Caco-2 (cell line): ENCODE measurements around the gene MORC3. TPM values are rescaled to one million over a fixed set of nuclear protein-coding genes. Genes with fewer than 3 reads are reported as not detected.
"Not testable (repeated sequence)": the region's sequence is repeated elsewhere in the genome, so short reads cannot be mapped to it uniquely, and the experiment has no call there.

Experiments
- BruUV-seq: library from RNA; stranded (reverse); fragments of 400-500 nt; replicated peaks from 2 replicates; lab custom pipeline; 2021; lab: Mats Ljungman, UMichigan
- CTCF ChIA-PET: fragments of 300-600 bp; sonication (Branson Sonifier 250); formaldehyde crosslinking; loops from one replicate; lab custom pipeline; 2022; ENCODE audit warnings: antibody characterized with exemption; lab: Charles Lee
- POLR2A ChIA-PET: fragments of 300-600 bp; sonication (Branson Sonifier 250); formaldehyde crosslinking; loops from one replicate; lab custom pipeline; 2022; ENCODE audit warnings: antibody characterized with exemption; lab: Charles Lee
- DNase-seq, 2 experiments: peaks; one replicate each; pipeline versions ENCODE4 v3.0.0 to v3.0.0-alpha.2; 2020 to 2022
- H3K27me3 ChIP-seq: replicated peaks from 2 replicates; pipeline ENCODE4 v1.6.0; 2011; ENCODE audit warnings: low read length; ENCODE audit not compliant: control insufficient read depth, insufficient read depth
- H3K36me3 ChIP-seq: 2 replicates; pipeline ENCODE4 v1.5.1; 2011; ENCODE audit warnings: low read length; ENCODE audit not compliant: control insufficient read depth, insufficient read depth
- H3K4me1 ChIP-seq: fragments of 250-450 bp; sonication (Bioruptor Pico); 2 replicates; pipeline ENCODE4 v1.5.1; 2020; ENCODE audit warnings: mild to moderate bottlenecking
- H3K4me3 ChIP-seq: 2 replicates; pipeline ENCODE4 v1.5.1; 2011; ENCODE audit warnings: low read depth, mild to moderate bottlenecking, control low read depth, low read length
- H3K9me3 ChIP-seq: fragments of 250-450 bp; sonication (Bioruptor Pico); 2 replicates; pipeline ENCODE4 v1.5.1; 2020; ENCODE audit warnings: mild to moderate bottlenecking, moderate library complexity
- H3K27ac Mint-ChIP-seq: one replicate; pipeline ENCODE4 v1.8.0; 2022; ENCODE audit warnings: mixed read lengths; ENCODE audit not compliant: unreplicated experiment
- H3K27me3 Mint-ChIP-seq: one replicate; pipeline ENCODE4 v1.8.0; 2022; ENCODE audit warnings: mixed read lengths; ENCODE audit not compliant: insufficient read depth, unreplicated experiment
- H3K36me3 Mint-ChIP-seq: one replicate; pipeline ENCODE4 v1.8.0; 2022; ENCODE audit warnings: mild to moderate bottlenecking, mixed read lengths; ENCODE audit not compliant: insufficient read depth, unreplicated experiment
- H3K4me1 Mint-ChIP-seq: one replicate; pipeline ENCODE4 v1.8.0; 2022; ENCODE audit warnings: low read depth, mixed read lengths; ENCODE audit not compliant: unreplicated experiment
- H3K4me3 Mint-ChIP-seq: one replicate; pipeline ENCODE4 v1.8.0; 2022; ENCODE audit warnings: mild to moderate bottlenecking, moderate library complexity, mixed read lengths; ENCODE audit not compliant: unreplicated experiment
- H3K9me3 Mint-ChIP-seq: one replicate; pipeline ENCODE4 v1.8.0; 2022; ENCODE audit warnings: mixed read lengths; ENCODE audit not compliant: unreplicated experiment
- intact Hi-C: fragments of 100-400 bp; cut with micrococcal nuclease; formaldehyde crosslinking; loops from one replicate; pipeline ENCODE4 v1.10.0; 2022; ENCODE audit not compliant: unreplicated experiment
- total RNA-seq: library from RNA; stranded (reverse); gene quantifications from 2 replicates; pipeline ENCODE4 v1.2.3, GENCODE V29; 2022
- TF ChIP-seq, protein P1 (sequence below), 2 experiments: fragments of 200-600 bp in 1 of 2; IDR thresholded peaks; 1 replicate in 1 of 2; 2 replicates in 1 of 2; pipeline versions ENCODE4 v1.5.1 to v1.8.0; 2011 to 2022; ENCODE audit warnings: antibody characterized with exemption in 1 of 2, control low read depth in 1 of 2, inconsistent platforms in 1 of 2, low read depth in 1 of 2, low read length in 1 of 2, mild to moderate bottlenecking in 1 of 2, moderate library complexity in 1 of 2; ENCODE audit not compliant: insufficient read depth in 1 of 2, severe bottlenecking in 1 of 2, unreplicated experiment in 1 of 2

The MORC3 gene
- total RNA-seq, 1 experiment from 2014 or later: 23.3 TPM

DNA sequence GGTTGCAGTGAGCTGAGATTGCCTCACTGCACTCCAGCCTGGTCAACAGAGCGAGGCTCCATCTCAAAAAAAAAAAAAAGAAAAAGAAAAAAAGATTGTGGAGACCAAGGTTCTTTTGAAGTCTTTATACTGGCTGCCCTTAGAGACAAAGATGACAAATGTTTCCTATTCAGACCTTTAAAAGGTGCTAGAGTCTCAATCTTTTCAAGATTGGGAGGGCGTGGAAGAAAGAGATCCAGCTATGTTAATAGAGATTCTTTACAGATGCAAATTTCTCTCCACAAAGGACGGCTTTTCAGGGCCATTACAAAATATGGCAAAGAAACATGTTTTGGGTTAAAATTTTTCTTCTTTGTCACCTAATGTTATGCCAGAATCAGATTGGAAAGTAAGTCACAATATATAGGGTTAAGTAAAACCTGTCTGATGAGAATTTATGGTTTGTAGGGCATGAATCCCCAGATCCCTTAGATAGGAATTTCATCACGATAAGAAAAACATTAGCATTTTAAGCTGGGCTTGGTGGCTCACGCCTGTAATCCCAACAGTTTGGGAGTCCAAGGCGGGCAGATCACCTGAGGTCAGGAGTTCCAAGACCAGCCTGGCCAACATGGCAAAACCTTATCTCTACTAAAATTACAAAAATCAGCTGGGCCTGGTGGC is 13.0 kb upstream of the MORC3 start:
- no peaks in the 10 kb centered on the region for H3K27me3 Mint-ChIP-seq
- H3K27ac Mint-ChIP-seq: no peak overlapping the region
- Histone ChIP-seq H3K27me3 (no peaks in the 10 kb centered on the region), H3K36me3 (no peaks in the 10 kb centered on the region), H3K4me3 (no peak overlapping the region), H3K4me1 (peaks cover 3% of the 10 kb centered on the region; the same call in 1 of the 2 replicates), H3K9me3 (peaks cover 18% of the 10 kb centered on the region)
- intact Hi-C loops: no loop called here
- H3K9me3 Mint-ChIP-seq: no peaks in the 10 kb centered on the region
- H3K4me1 Mint-ChIP-seq: peaks cover 2% of the 10 kb centered on the region
- BruUV-seq: no TSS peak
- no peaks in the 10 kb centered on the region for H3K36me3 Mint-ChIP-seq
- ChIA-PET POLR2A (no interaction called here), CTCF (no interaction called here)
- DNase-seq: no peak
- H3K4me3 Mint-ChIP-seq: no peak overlapping the region
- TF ChIP-seq, protein P1, sequence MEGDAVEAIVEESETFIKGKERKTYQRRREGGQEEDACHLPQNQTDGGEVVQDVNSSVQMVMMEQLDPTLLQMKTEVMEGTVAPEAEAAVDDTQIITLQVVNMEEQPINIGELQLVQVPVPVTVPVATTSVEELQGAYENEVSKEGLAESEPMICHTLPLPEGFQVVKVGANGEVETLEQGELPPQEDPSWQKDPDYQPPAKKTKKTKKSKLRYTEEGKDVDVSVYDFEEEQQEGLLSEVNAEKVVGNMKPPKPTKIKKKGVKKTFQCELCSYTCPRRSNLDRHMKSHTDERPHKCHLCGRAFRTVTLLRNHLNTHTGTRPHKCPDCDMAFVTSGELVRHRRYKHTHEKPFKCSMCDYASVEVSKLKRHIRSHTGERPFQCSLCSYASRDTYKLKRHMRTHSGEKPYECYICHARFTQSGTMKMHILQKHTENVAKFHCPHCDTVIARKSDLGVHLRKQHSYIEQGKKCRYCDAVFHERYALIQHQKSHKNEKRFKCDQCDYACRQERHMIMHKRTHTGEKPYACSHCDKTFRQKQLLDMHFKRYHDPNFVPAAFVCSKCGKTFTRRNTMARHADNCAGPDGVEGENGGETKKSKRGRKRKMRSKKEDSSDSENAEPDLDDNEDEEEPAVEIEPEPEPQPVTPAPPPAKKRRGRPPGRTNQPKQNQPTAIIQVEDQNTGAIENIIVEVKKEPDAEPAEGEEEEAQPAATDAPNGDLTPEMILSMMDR (IDR thresholded peaks at IDR 0.05; ENCODE audit: insufficient read depth in 1 of 2, low read depth in 1 of 2, low read length in 1 of 2, severe bottlenecking in 1 of 2, unreplicated experiment in 1 of 2): no peak

DNA sequence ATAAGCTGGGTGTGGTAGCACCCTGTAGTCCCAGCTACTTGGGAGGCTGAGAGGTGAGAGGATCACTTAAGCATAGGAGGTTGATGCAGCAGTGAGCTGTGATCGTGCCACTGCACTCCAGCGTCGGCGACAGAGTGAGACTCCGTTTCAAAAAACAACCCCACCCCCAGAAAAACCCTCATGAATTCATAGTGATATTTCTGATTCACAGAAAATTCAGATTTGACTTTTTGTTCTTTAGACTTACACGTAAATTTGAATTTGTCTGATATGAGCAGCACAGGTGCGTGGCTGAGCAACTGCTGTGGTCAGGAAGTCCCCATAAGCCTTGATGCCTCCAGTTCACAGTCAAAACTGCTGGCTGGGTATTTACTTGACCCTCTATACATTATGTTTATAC is 10.0 kb upstream of the MORC3 start:
- H3K9me3 Mint-ChIP-seq: peaks cover 3% of the 10 kb centered on the region
- no peaks in the 10 kb centered on the region for H3K36me3 Mint-ChIP-seq
- H3K4me1 Mint-ChIP-seq: no peaks in the 10 kb centered on the region
- POLR2A ChIA-PET: no interaction called here
- TF ChIP-seq, protein P1 (IDR thresholded peaks at IDR 0.05; ENCODE audit: insufficient read depth in 1 of 2, low read depth in 1 of 2, low read length in 1 of 2, severe bottlenecking in 1 of 2, unreplicated experiment in 1 of 2): no peak
- DNase-seq: no peak
- H3K27ac Mint-ChIP-seq: no peak overlapping the region
- H3K4me3 Mint-ChIP-seq: no peak overlapping the region
- H3K27me3 Mint-ChIP-seq: no peaks in the 10 kb centered on the region
- intact Hi-C loops: no loop called here
- CTCF ChIA-PET: no interaction called here
- peaks cover 18% of the 10 kb centered on the region for H3K9me3 ChIP-seq
- H3K36me3 ChIP-seq: no peaks in the 10 kb centered on the region
- H3K4me3 ChIP-seq: no peak overlapping the region
- no peaks in the 10 kb centered on the region for H3K4me1 ChIP-seq
- no TSS peak for BruUV-seq
- H3K27me3 ChIP-seq: no peaks in the 10 kb centered on the region

DNA sequence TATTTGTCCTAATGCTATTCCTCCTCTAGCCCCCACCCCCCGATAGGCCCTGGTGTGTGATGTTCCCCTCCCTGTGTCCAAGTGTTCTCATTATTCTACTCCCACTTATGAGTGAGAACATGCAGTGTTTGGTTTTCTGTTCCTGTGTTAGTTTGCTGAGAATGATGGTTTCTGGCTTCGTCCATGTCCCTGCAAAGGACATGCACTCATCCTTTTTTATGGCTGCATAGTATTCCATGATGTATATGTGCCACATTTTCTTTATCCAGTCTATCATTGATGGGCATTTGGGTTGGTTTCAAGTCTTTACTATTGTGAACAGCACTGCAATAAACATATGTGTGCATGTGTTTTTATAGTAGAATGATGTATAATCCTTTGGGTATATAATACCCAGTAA is 6.6 kb upstream of the MORC3 start:
- H3K36me3 ChIP-seq, BruUV-seq, H3K4me1 ChIP-seq, H3K27ac Mint-ChIP-seq, H3K36me3 Mint-ChIP-seq, DNase-seq, H3K4me1 Mint-ChIP-seq, H3K9me3 ChIP-seq, CTCF ChIA-PET, H3K4me3 ChIP-seq, H3K27me3 Mint-ChIP-seq, intact Hi-C loops, H3K27me3 ChIP-seq, H3K4me3 Mint-ChIP-seq, POLR2A ChIA-PET: not testable (repeated sequence)
- H3K9me3 Mint-ChIP-seq: peaks cover 10% of the 10 kb centered on the region

DNA sequence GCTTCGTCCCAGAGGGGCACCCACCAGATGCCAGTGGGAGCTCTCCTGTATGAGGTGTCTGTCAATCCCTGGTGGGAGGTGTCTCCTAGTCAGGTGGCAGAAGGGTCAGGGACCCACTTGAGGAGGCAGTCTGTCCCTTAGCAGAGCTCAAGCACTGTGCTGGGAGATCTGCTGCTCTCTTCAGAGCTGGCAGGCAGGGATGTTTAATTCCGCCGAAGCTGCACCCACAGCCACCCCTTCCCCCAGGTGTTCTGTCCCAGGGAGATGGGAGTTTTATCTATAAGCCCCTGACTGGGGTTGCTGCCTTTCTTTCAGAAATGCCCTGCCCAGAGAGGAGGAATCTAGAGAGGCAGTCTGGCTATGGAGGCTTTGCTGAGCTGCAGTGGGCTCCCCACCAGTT is 4.0 kb upstream of the MORC3 start:
- intact Hi-C loops, DNase-seq, H3K9me3 ChIP-seq, CTCF ChIA-PET, H3K27me3 ChIP-seq, H3K4me3 ChIP-seq, H3K27me3 Mint-ChIP-seq, POLR2A ChIA-PET, H3K4me1 ChIP-seq, H3K27ac Mint-ChIP-seq, BruUV-seq, H3K36me3 ChIP-seq, H3K4me3 Mint-ChIP-seq: not testable (repeated sequence)
- peaks cover 10% of the 10 kb centered on the region for H3K9me3 Mint-ChIP-seq
- peaks cover 18% of the 10 kb centered on the region for H3K36me3 Mint-ChIP-seq
- peaks cover 12% of the 10 kb centered on the region for H3K4me1 Mint-ChIP-seq
